WI38 (cell line): ENCODE results near the gene SEMA3G.

Source experiments
- H3K4me3 ChIP-seq: 2 replicates; pipeline ENCODE4 v1.5.1; 2011; ENCODE audit warnings: low read depth, mild to moderate bottlenecking, control low read depth, low read length
- CTCF ChIP-seq: IDR thresholded peaks from 2 replicates; pipeline ENCODE4 v1.5.1; 2012; ENCODE audit warnings: low read depth, mild to moderate bottlenecking, control low read depth, low read length

The SEMA3G gene

GRCh38 chr3:52435246-52436101, 9.4 kb downstream of the SEMA3G start:
- no peak overlapping the region for H3K4me3 ChIP-seq
- TF ChIP-seq CTCF = no peak

- TF ChIP-seq CTCF = no peak
- H3K4me3 ChIP-seq = no peak overlapping the region
Observed at GRCh38 chr3:52434491-52435115, 10.3 kb downstream of the SEMA3G start.

- H3K4me3 ChIP-seq = no peak overlapping the region
- no peak for TF ChIP-seq CTCF
Observed at GRCh38 chr3:52433996-52434479, 10.9 kb downstream of the SEMA3G start.

GRCh38 chr3:52433328-52433995, 11.4 kb downstream of the SEMA3G start:
- no peak for TF ChIP-seq CTCF
- H3K4me3 ChIP-seq = no peak overlapping the region

- no peak for TF ChIP-seq CTCF
- H3K4me3 ChIP-seq = no peak overlapping the region
Observed at GRCh38 chr3:52432691-52433141, 12.2 kb downstream of the SEMA3G start.

- no peak overlapping the region for H3K4me3 ChIP-seq
- no peak for TF ChIP-seq CTCF
Observed at GRCh38 chr3:52432225-52432624, 12.7 kb downstream of the SEMA3G start.
